HG03558 (cell line): ENCODE measurements around the gene ZDHHC22.

Source experiments
- ATAC-seq: cut with Tn5 transposase; IDR thresholded peaks from one replicate; pipeline ENCODE4 v1.9.1; 2021; ENCODE audit warnings: moderate number of reproducible peaks; ENCODE audit not compliant: unreplicated experiment; ENCODE audit errors: extremely low read depth

The ZDHHC22 gene

DNA sequence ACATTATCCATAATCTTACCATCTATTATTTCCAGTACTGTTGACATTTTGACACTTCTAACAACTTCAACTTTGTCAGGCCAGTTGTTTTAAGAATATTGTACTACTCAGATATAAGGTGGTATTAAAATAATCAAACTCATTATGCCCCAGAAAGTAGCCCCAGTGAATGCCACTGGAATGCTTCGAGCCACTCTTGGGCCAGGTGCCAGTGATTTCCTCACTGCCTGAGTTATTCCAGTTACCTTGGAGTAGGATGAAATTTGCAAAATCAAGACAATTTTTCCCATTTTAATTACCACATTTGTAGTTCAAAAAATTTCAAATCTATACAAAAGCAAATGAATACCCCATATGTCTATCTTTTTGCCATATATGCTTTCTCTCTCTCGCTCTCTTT is 34.4 kb downstream of the ZDHHC22 start:
- ATAC-seq: no peak

DNA sequence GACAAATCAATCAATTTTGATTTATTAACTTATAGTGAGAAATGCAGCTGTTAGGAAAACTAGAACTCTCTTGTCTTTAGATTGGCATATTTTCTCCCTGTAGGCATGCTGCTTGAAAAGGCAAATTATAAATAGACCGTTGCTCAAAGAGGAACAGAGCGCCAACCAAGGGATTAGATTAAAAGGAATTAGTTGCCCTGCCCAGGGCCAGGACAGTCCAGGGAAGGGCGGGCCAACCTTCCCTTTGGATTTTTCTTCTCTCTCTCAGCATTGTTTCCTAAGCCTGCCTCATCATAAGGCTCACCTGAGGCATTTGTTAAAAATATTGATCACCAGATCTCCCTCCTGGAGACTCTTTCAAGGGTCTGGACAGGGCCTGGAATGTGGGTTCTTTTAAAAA is 34.9 kb downstream of the ZDHHC22 start:
- no peak for ATAC-seq

DNA sequence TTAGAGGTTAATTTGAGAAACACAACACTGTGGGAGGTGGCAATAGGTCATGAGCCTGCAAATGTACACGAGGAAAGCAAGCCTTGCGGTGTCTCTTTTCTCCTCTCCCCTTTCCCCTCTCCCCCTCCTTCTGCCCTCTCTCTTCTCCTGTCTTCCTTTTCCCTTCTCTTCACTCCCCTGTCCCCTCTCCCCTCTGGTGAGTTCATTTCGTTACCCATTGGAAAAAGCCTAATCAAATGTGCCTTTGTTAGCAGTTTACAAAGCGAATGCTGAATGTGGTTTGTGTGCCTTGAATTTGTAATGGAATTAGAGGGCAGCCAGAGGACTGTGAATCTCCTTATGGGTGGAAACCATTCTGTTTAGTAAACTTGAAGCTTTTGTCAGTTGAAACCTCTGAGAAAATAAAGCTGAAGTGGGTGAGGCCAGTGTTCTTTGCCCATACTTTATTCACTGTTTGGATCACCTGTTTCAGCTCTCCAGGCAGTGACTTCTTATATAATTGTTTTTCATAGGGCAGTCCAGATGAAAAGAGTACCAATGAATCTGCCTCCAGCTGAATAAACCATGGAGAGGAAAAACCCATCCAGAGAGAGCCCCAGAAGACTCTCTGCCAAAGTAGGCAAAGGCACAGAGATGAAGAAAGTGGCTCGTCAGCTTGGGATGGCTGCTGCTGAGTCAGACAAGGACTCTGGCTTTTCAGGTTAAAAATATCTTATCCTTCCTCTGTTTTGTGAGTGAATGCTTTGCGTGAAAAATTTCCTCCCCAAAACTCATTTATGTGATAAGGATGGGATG is 36.2 kb downstream of the ZDHHC22 start:
- no peak for ATAC-seq

DNA sequence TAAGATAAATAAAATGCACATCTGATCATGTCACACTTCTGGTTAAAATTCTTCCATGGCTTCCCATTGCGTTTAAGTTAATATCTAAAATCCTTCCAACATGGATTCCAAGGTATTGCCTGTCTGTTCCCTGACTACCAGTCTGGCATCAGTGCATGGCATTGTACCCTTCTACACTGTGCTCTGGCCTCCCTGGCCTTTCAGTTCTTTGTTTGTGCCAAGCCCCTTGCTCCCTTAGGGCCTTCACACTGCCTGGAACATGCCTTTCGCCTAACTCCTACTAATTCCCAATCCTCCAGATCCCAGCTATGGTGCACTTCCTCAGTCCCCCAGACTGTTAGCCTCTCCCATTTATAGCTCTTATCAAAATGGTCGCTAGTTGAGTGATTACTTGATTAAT is 37.2 kb downstream of the ZDHHC22 start:
- ATAC-seq: no peak

DNA sequence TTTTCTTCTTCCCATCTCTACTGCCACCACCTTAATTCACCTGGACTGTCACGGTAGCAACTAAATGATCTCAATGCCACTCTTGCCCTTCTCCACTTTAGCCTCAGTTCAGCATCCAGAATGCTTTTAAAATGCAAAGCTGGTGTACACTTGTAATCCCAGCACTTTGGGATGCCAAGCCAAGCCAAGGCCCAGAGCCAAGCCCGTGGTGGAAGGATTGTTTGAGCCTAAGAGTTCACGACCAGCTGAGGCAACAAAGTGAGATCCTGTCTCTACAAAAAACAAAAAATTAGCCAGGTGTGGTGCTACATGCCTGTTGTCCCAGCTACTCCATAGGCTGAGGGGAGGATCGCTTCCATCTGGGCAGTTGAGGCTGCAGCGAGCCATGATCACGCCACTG is 37.6 kb downstream of the ZDHHC22 start:
- ATAC-seq: no peak

DNA sequence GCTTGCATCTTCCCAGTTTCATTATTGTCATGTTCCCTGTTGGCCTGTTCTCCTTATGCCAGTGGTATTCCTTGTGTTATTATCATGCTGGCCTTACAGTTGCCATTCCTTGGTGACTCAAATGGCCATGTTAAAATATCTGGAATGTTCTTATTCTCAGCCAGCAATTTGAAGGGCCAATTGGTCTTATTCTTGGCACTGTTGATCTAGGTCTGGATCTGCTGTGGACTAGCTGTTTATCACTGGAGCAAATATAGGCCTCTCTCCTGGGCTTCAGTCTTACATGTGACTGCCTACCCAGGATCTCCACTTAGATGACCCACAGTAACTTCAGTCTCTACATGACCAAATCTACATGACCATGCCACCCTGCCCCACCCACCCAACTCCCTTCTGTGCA is 38.1 kb downstream of the ZDHHC22 start:
- no peak for ATAC-seq

DNA sequence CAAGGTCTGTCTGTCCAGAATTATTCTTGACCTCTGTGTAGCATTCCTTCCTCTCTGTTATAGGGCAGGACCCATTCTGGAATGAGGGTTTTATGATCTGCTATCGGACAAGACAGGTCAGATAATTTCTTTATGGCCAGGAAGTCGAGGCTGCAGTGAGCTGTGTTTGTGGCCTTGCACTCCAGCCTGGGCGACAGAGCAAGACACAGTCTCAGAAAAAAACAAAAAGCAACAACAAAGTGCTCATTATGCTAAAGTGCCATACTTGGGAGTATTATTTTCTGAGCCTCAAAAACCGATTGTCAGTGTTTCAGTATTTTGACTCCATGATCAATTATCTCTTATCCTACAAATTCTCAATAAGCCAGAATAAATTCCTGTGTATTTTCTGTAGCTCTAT is 39.4 kb downstream of the ZDHHC22 start:
- no peak for ATAC-seq

DNA sequence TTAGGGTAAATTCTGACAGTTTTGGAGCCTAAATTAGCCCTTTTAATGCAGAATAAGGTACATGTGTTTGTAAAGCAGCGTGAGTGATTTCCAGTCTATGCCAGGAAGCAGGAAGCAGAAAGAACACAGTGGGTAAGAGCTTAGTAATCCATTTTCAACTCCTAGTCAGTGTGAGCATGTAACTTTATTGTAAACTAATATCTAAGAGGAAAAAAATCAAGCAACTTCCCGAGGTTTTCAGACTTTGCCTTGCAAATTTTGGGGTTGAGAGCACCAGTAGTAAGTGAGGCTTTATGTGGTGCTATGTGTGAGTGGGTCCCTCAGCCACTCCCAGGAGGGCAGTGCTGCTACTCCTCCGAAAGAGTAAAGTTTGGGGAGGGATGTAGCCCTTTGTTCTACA is 40.6 kb downstream of the ZDHHC22 start:
- no peak for ATAC-seq

DNA sequence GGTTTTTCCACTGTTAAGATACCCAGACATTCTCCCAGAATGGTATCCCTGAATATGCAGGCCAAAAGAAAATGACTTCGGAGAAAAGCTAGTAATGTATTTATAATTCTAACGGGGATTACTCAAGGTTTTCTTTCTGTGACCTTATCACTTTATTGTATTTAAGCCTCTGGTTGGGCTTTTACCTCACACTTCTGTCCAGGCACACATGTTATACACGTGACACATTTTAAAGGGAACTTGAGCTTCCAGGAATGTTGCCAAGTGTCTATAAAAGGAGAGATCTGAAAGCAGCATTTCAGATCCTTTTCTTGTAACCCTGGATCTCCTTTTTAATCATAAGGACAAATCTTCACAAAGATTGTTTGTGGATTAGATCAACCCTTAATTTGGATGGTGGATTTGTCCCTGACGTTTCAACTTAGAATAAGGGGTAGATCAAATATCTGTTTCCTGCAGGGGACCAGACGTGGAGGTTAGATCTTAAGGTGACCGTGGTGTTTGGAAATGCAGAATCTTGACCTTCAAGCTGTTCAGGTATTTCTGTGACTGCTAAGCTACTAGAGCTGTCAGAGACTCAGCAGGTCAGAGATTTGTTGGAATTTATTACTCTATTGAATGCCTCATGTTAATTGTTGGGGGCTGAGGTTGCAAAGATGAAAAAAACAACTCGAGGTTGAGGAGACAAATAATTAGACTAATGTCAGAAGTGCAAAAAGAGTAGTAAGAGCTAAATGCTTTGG is 42.0 kb downstream of the ZDHHC22 start:
- no peak for ATAC-seq

DNA sequence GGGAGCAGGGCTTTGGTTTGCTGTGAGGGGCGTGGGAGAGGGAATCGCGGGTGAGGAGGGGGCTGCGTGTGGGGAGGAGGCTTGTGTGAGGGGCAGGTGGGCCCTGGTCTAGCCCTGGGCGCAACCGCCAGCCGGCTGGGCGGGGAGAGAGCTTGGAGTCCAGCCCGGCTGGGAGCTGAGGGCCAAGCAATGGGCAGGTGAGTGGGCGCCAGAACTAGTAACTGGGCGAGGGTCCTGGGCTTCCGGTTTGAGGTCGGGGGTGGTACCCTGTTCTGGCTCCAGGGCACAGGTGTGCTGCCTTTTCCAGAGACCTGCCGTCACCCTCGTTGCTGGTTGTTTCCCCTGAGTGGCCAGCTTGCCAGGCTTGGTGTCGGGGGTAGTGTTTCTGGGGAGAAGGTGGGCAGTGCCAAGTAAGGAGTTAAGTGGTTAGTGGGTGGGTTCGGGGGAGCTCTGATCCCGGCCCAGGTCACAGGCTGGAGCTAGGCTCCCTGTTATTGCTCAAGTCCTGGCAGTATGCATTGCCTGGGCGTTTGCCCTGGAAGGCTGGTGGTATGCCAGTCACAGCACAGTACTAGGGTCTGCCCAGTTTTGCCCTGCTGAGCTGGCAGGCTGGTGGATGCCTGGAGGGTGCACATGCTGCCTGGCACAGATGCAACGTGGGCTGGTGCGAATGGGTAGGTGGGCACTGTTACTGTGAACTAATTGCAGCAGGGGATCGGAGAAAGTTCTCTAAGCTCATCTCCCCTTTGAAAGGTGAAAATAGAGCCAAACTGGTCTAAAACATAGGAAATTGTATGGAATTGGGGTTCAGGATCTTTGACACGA is 42.9 kb downstream of the ZDHHC22 start:
- no peak for ATAC-seq

DNA sequence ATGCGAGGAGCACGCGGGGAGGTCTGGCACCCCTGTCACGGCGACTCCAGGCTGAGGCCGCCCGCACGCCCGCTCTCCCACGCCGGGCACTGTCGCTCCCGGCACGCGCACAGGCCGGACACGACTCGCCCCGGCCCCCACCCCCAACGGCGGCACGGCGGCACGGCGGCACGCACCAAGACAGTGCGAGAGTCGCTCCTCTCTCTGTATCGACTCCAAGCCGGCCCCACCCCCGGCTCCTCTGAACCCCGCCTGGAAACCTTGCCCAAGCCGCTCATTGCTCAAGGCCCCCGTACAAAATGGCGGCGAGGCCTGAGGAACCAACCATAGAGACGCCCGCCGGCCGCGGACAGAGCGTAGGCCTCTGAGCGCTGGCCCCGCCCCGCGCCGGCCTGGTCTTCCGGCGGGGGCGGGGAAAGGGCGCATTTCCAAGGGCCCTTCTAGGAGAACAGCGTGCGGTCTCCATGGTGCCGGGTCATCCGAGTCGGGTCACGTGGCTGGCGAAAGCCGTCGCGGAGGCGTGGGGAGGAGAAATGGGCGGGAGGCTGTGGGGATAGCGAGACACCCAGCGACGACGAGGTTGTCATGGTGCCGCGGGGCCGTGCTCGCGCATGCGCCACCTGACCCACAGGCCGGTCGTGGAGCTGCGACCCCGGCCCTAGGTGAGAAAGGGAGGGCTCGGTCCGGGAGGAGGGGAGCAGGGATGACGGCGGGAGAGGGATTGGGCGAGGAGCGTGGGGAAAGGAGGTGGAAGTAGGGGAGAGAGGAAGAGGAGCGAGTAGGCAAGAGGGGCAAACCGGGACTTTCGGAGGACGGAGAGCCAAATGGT is 43.7 kb downstream of the ZDHHC22 start, which contains the start of gene CIPC:
TSS of gene CIPC (plus strand) at position 559 of the 829 bp plus-strand sequence. CDS start 7,451 bp downstream, outside the sequence.
- peak; percentile 79 for ATAC-seq

DNA sequence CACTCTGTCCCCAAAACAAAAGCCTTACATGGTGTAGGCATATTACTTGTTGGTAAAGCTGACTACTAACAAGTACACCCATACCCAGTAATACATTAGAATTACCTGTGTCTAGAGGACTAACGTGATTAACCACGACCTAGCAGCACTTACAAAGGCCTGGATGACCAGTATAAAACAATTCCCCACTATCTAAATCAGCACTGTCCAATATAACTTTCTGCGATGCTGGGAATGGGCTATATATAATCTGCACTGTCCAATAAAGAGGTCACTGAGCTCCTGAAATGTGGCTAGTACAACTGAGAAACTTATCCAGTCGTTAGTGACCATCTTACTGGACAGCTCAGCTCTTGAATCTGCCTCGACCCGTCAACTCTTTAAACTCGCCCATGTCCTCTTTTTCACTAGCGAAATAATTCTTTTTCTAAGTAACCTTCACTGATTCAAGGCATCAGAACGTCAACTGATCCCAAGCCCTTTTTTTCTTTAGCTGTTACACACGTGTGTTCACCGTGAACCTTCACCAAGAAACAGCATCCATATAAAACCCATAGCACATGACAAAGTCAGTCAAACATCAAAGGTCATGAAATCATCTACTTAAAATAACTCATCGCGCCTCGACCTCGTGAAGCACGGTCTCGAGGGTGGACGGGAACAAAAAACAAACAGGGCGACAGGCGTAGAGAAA is 44.4 kb downstream of the ZDHHC22 start:
- ATAC-seq: no peak

DNA sequence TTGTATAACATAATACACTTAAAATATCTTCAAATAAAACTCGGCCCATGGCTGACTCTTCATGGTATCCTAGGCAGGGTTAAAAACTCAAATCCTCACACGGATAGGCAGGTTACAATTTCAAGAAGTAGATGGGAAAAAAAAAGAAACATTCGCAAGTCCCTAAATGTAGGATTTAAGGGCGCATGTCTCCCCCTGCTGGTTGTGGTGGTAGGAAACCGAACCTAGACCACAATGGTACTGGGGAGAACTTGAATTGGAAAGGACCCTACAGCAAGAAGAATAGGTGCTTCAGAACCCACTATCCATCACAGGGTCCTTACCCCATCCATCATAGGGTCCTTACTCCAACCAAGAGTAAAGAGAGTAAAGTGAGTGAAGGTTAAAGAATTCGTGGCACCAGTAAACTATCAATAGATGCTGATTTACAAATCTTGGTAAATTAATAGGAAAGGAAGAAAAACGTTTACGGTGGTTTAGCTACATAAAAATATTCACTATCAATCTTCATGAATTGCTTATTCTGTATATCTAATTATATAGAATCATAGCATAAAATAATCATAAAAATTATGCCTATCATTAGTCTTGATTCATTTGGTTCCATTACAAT is 46.8 kb downstream of the ZDHHC22 start:
- no peak for ATAC-seq

DNA sequence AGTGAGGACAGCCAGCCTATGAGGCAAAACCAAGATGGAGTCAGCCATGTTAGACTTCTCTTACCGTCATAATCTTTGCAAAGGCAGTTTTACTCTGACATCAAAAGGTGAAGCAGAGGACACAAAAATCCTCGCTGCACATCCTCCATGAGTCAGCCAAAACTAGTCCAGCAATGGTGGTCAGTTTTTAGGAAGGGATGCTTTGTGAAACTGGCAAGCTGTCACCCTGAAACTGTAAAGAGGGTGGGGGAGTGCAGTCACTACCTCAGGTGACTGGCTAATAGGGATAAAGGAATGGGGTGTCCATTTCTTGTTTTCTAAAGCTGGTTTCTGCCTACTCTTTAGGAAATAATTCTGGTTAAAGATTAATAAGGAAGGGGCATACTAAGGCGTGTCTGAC is 48.9 kb downstream of the ZDHHC22 start:
- no peak for ATAC-seq

DNA sequence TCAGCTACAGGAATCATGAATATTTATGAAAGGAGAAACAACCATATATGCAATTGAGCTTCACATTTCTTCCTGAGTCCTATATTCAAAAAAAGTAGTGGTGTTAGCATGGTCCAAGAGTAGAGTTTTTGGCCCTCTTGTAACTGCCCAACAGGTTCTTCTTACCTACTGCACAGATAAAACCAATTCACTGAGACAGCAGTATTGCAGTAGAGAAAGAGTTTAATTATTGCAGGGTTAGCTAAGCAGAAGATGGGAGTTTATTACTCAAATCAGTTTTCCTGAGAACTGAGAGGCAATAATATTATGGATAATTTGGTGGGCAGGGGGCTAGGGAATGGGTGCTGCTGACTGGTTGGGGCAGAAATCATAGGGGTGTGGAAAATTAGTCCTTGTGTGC is 50.1 kb downstream of the ZDHHC22 start:
- ATAC-seq: no peak

DNA sequence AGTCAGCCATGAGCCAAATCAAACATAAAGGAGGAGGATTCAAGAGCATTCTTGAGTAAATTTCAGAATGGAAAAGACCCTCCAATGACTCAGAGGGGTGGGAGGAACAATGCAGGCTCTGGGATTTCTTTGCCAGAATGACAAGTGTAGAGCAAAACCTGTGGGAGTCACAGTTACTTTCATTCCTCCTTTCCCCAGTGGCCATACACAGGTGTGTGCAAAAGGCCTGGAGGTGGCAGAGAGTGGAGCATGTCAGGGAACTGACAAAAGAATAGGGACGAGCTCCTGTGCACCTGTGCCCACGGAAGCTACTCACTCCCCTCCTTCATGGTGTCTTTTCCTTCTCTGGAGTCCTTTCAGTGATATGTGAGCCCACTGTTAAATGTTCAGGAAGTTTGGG is 52.9 kb downstream of the ZDHHC22 start:
- ATAC-seq: no peak

DNA sequence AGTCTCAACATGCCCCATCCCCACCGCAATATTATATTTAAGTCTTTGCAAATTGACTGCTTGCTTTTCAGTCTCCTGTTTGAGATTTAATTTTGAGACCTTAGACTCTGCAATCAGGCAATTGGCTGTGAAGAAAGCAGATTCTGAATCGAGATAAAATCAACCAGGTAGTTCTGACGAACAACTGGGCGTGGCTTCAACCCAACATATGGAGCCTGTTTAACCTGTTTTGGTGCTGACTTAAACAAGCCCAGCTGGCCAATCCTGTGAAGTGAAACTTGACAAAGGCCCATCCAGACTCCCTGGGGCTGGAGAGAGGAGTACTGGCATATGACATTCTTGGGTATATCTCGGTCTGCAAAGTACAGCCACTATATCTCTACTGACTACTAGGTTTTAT is 53.4 kb downstream of the ZDHHC22 start:
- ATAC-seq: no peak

DNA sequence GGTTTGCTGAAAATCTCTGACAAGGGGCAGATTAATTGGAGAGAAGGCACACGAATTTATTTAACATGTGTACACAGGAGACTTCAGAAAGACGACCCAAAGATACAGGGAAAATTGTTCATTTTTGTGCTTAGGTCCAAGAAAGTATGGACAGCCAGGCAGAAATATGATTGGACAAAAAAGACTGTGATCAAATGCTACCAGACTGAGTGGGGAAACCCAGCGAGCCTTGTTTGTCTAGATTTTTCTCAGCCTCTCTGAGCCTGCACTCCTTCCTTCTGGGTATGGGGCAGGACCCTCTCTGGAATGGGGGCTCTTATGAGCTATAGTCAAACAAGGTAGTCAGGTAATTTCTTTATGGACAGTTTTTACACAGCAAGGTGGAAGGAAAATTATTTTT is 54.0 kb downstream of the ZDHHC22 start:
- no peak for ATAC-seq

DNA sequence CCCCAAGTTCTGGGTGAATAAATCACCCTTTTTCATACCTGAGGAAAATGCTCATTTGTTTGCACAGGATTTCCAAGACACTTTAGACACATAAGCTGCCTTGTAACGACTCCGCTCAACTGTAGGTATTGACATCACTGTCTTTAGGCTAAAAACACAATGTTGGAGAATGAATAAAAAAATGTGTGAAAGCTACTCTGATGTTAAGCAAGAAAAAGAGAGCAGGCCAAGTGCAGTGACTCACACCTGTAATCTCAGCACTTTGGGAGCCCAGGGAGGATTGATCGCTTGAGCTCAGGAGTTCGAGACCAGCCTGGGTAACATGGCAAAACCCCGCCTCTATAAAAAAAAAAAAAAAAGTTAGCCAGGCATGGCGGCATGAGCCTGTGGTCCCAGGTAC is 54.6 kb downstream of the ZDHHC22 start:
- ATAC-seq: no peak
